Measurements from ENCODE around the gene ACKR1. TPM values are rescaled to one million over a fixed set of nuclear protein-coding genes. Genes with fewer than 3 reads are reported as not detected.

Gene ACKR1
- total RNA-seq, 4 donors from 2014 or later = 27.9 to 180 (median 94.4) TPM

GRCh38 chr1:159250638-159251216 is 46.1 kb downstream of the ACKR1 start:
- H3K4me1 ChIP-seq = no peaks in the 10 kb centered on the region
- peaks cover 0 to 32% (median 0%) of the 10 kb centered on the region in 3 donors for H3K9me3 ChIP-seq
- H3K36me3 ChIP-seq = no peaks in the 10 kb centered on the region
- H3K27ac ChIP-seq = no peak overlapping the region
- TF ChIP-seq EP300 (IDR thresholded peaks at IDR 0.05) = no peak
- no peak for TF ChIP-seq POLR2AphosphoS5 (IDR thresholded peaks at IDR 0.05)
- TF ChIP-seq POLR2A (IDR thresholded peaks at IDR 0.05) = no peak
- TF ChIP-seq CTCF (IDR thresholded peaks at IDR 0.05) = no peak
- 60 to 64% methylated on average over 7 to 8 of the region's 8 CpGs for WGBS, 2 donors (ENCODE audit: low coverage in 1 of 2)
- H3K4me3 ChIP-seq = no peak overlapping the region
- no peaks in the 10 kb centered on the region for H3K27me3 ChIP-seq
- no peak for ATAC-seq

Small RNA genes lying within 50 kb of the gene (small RNA-seq; reads per million reads assigned to genes)
- gene RNA5SP60 = 0 to 0.12 (median 0) reads per million in 4 donors

Other genes with a start within 250 kb of the ACKR1 start
- 10 to 100 TPM; 25.2 to 73.4 (median 47.5) TPM for gene IFI16, start 195.0 kb upstream of the ACKR1 start, total RNA-seq
- gene AIM2, start 128.1 kb upstream of the ACKR1 start, total RNA-seq = under 1 TPM in 3 of 4 donors, not detected in 1; 0.19 to 0.54 (median 0.30) TPM
- 10 to 100 TPM; 11.7 to 23.4 (median 18.6) TPM for gene CADM3, start 33.3 kb upstream of the ACKR1 start, total RNA-seq
- 1 to 10 TPM in 3 of 4 donors, not detected in 1; 1.2 to 1.6 (median 1.5) TPM for gene FCER1A, start 97.5 kb downstream of the ACKR1 start, total RNA-seq
- gene OR10J4, start 227.3 kb downstream of the ACKR1 start, total RNA-seq = not detected
- gene OR10J1, start 234.8 kb downstream of the ACKR1 start, total RNA-seq = not detected